Limb (tissue), 2 donors: ENCODE results near the gene KCNS1.

Experiments
- DNase-seq, 2 donors: peaks; one replicate each; pipeline ENCODE4 v3.0.0-alpha.2; 2016; ENCODE audit errors: extremely low spot score in 2 of 2

The KCNS1 gene

DNA sequence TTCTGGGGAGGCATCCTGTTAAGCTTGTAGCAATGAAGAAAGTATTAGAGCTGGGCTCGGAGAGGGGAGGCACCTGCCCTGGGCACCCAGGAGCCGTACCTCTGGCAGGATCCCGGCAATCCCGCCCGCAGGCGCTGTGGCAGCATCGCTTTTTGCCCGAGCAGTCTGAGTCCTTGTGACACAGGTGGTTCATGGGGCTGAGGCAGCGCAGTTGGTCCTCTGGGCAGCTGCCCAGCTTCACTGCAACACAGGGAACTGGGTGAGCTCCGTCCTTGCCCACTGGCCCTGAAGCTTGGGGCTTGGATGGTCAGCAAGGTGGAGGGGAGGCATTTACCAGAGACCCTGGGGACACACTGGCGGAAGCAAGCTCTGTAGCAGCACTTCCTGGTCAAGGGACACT, 9.4 kb upstream of the KCNS1 start:
- DNase-seq, result no peak

DNA sequence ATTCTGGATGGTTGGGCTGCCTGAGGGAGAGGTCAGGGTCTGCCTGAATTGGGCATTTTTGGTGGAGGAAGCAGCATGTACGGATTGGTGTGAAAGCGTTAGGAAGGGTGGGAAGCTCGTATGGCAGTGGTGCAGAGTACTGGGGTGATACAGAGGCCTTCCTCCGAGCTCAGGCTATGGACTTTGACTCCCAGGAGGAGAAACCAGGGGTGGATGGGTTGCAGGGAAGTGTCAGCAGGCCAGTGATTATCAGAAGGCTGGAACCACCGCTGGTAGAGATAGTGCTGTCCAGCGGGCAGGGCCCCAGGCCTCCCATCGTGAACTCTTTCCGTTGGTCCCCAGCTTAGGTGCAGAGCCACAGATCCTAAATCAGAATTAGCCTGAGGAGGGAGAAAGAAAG, 8.7 kb upstream of the KCNS1 start:
- no peak for DNase-seq

DNA sequence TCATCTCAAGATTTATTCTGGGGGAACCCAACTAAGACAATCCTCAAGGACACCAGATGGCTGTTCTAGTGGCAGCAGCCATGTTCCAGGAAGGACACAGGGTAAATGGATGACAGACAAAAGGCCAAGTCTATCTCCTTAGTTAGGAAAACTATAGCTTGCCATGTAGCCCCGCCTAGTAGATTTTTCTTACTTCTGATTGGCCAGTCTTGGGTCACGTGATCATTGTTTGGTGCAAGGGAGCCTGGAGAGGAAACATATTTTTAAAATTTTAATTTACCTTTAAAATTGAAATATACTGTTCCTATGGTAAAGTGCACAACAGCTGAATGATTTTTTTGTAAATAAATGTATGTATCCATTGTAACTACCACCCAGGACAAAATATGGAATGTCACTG, 4.4 kb upstream of the KCNS1 start:
- no peak for DNase-seq

DNA sequence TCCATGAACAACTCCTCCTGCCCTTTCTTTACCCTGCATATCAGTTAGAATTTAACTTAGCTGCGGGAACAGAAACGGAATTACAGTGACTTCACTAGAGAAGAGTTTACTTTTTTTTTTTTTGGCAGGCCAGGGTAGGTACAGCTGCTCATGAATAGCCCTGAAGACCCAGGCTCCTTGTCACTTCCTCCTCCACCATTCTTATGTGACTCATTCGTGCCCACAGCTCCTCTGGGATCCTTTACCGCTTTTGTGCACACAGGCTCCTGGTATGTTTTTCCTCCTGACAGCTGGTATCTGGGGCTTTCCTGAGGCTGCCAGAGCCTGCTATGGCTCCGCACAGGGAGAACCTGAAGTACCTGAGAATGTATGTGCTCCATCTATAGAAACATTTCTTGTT, 3.9 kb upstream of the KCNS1 start:
- no peak for DNase-seq

DNA sequence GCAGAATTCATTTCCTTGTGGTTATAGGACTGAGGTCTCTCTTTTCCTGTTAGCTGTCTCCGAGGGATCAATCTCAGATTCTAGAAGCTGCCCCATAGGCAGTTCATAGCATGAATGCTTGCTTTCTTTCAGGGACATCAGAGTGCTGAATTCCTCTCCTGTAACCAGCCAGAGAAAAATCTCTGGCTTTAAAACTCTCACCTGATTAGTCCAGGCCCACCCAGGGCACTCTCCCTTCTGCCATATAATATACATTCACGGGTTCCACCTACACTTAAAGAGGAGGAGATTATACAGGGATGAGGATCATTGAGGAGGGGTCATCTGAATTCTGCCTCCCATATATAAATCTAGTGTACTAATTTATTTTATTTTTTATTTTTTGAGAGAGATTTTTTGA, 2.1 kb upstream of the KCNS1 start:
- no peak for DNase-seq

DNA sequence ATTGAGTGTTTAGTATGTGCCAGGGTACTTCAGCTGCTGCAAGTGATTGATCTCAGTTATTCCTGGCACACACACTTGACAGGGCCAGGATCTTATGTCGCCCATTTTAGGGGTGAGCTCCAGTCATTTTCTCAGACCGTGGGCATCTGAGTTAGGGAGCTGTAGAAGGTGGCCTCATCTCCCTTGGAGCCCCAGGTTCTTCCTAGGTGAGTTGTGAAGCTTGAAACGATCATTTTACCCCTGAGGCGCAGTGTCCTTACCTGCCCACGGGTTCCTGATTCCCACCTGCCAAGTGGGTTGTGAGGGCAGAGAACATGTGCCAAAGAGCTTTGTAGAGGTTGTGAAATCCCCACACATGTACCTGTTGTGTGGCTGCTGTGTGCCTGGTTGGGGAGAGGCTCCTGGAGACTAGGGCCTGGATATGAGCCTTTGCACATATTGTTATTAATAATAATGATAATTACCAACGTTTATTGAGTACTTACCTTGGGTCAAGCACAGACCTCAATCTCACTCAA, 465 bp upstream of the KCNS1 start:
- DNase-seq, result no peak

DNA sequence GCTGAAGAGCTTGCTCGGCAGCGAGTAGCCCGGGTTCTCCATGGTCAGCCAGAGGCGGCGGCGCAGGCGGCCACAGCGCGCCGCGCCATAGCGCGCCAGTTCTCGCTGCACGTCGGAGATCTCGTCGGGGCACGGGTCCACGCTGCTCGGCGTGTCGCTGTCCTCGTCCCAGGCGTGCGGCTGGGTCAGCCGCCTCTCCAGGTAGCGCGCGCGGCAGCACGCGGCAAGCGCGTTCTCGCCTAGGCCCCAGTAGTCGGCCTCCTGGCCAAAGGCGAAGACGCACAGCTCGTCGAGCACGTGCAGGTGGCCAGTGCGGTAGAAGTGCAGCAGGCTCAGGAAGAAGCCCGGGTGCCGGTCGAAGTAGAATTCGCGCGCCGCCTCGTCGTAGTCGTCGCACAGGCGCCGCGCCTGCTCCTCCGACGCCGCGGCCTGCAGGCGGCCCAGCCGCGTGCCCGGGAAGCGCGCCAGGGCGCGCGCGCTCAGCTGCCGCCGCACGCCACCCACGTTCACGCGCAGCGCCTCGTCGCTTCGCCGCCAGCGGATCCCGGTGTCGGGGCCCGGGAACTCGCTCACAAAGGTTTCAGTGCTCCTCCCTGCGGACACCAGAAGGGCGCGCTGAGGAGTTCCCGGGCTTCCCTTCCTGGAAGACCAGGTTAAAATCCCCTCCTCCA, 2.7 kb downstream of the KCNS1 start:
- DNase-seq, result peak in 1 of 2 donors; percentile 68

DNA sequence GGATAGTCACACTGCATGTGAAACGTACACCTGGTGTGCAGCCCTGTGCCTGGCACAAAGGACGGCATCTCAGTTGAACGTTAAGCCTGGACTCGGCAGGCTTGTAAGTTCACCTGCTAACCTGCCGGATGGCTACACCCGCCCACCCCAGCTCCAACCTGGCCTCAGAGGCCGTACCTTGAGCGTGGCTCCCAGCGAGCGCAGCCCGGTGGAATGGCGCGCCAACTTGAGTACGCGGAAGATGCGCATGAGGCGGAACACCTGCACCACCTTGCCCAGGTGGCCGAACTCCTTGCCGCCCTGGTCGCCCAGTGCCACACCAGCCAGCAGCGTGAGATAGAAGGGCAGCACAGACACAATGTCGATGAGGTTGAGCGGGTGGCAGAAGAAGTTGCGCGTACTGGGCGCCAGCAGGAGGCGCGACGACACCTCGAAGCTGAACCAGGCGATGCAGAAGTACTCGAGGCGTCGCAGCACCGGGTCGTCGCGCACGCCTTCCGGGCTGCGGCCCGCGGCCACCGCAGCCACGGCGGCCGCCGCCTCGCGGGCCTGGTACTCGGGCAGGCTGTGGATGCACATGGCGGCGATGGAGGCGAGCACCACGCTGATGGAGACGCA, 3.3 kb downstream of the KCNS1 start:
- DNase-seq, result peak in 1 of 2 donors; percentile 57

DNA sequence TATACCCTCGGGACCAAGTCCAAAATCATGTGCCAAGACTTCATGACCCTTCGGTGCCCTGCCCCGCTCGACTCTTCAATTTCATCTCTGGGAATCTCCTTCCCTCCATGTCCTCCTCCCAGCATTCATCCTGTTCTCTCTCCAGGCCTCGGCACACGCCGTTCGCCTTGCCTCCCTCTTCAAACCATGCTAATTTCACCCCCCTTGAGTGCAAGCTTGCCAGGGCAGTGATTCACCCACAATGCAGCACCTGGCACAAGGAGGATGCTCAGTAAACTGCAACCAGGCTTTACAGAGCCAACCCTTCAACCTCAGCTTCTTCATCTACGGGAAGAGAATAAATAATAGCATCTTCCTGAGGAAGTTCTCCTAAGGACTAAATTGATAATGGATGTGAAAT, 4.1 kb downstream of the KCNS1 start:
- no peak for DNase-seq

DNA sequence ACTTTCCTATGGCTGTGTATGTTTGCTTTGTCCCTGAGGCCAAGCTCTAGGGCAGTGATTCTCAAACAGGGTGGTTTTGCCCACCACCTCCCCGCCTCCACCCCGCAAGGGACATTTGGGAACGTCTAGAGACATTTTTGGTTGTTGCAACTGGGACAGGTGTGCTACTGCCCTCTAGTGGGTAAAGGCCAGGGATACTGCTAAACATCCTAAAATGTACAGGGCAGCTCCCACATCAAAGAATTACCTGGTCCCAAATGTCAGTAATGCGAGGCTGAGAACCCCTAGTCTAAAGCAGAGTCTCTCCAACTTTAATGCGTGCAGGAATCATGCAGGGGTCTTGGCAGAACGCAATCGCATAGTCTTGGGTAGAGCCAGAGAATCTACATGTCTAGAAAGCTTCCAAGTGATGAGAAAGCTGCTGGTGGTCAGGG, 5.1 kb downstream of the KCNS1 start:
- peak; percentile 55 to 75 for DNase-seq

DNA sequence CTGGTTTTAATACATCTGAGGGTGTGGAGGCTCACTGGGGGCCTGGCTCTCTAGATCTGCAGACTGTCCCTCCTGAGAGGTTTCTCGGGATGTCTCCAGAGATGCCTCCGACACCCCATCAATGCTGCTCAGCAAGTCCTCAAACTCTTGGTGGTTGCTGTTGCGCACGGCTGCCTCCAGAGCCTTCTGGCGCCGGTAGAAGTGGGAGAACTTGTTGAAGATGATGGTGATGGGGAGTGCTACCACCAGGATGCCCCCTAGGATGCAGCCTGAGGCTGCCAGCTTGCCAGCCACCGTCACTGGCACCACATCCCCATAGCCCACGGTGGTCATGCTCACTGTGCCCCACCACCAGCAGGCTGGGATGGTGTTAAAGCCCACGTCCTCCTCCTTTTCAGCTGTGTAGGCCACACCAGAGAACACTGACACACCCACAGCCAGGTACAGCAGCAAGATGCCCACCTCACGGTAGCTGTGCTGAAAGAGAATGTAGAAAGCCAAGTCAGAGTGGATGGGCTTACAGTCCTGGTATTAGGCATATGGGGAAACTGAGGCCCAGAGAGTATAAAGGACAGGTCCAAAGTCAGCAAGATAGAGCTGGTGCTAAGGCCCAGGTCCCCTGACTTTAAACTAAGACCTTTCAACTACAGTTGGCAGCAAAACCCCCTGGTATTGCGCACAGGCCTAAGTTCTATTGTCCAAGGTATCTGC, 5.9 kb downstream of the KCNS1 start:
- DNase-seq, result no peak

DNA sequence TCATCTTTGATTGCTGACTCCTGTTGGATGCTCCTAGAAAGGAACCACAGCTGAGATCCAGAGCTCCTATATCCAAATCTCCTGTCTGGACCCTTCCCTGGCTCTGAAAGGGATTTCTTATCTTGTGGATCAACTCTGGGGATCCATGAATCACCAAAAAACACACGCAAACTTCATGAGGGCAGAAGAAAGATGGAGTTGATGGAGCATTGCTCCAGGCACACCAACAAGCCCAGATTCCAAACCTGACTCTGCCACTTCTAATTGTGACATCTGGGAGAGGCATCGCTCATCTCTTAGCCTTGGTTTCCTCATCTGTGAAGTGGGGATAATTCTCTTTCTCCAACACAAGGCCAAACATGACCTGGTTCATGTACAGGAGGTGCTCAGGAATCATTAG, 6.7 kb downstream of the KCNS1 start:
- no peak for DNase-seq

DNA sequence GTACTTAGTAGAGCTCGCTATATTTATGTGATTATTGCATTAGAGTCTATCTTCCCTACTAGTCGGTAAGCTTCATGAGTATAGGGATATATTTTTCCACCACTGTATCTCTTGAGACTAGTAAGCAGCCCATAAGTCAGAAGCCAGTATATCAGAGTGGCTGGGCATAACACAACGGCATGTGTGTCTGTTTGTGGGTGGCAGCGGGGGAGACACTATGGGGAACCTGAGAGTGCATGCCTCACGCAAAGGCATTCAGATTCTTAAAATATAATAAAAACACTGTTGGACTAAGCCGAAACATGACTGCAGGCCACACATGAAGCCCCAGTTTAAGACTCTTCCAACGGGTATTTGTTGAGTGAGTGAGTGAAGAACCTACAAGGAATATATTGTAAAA, 8.0 kb downstream of the KCNS1 start:
- no peak for DNase-seq

DNA sequence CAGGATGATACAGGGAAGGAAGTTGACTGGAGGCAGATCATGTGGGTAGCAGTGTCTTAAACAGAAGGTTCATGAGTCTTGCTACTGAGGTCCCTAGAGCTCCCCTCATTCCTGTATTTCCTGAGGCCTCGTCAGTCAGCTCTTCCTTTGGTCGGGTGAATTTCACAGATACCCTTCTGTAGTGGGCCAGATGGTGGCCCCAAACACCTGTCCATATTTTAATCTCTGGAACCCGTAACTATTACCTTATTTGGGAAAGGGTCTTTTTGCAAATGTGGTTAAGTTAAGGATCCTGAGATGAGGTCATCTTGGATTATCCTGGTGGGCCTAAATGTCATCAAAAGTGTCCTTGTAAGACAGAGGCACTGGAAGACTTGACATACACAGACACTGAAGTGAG, 9.6 kb downstream of the KCNS1 start:
- no peak for DNase-seq

DNA sequence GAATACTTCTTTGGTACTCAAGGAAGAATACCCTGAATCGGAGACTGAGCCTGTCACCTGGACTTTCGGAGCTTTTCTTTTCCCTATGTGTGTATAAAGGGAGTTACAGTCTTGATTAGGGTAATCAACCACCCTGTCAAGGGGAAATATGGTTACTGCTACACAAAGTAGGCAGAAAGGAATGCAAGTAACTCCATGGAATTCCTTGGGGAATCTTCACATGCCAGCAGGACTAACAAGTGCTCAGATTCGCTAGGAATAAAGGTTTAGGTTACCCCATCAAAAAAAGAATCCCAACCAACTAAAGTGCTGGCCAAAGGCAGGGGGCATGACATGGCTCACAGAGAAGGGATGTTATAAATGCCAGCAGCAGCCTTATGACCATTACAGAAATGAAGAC, 10.4 kb downstream of the KCNS1 start:
- no peak for DNase-seq

DNA sequence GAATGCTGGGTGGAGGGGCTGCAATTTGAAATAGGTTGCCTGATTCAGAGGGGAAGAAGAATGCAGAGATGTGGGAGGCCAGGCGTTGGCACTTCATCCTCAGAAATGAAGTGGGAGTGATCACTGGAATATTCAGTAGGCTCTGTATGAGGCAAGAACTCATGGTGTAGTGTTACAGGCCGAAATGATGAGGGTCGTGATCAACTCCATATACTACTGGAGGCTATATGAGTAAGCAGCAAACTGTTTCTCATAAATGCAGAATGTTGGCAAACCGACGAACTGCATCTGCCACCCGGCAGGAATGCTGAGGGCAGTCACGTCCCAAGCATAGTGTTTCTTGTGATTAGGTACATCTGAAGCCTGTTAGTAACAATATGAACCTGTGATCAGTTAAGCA, 12.7 kb downstream of the KCNS1 start:
- peak in 1 of 2 donors; percentile 32 for DNase-seq

DNA sequence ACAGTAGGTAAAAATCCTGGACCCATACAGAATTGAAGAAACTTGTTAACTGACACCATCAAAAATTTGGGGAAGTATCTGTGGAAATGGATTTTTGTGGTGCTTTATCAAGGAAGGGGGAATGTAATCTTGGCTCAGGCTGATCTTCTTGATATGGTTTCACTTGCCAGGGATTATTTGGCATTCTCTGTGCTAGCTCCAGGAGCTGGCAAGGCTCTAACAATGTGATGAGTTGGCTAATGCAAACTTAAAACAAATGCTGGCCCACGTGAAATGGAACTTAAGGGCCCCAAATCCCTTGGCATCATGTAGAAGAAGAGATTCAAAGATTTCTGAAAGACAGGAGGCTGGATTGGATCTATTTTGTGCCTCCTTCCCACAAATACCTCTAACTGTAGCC, 13.1 kb downstream of the KCNS1 start:
- no peak for DNase-seq

DNA sequence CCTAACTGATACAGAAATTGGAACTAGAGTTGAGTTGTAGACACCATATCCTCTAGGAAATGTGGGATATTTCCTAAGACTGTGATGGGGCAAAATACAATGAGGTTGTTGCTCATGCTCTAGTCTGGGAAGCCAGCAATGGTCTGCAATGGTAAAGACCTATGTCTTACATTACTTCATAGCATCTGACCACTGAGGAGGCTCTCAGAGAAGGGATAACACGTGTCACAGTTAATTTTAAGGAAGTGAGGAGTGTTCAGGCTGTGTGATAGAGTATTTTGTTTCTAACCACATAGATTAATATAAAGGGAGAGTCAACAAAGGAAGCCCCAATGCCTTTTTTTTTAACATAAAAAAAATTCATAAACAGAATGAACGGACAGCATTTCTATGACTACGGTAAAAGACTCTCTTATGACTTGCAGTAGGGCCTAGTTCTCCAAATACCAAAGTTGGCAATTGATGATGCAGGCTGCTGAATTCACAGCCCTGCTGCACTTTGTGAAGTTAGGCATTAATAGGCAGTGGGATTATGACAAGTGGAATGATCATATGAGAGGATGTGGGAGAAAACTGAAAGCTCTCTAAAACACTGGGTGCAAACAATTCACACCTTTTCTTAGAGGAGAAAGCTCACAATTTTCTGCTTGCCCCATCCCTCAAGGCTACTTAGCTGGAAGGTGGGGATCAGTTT, 13.7 kb downstream of the KCNS1 start:
- DNase-seq, result no peak

DNA sequence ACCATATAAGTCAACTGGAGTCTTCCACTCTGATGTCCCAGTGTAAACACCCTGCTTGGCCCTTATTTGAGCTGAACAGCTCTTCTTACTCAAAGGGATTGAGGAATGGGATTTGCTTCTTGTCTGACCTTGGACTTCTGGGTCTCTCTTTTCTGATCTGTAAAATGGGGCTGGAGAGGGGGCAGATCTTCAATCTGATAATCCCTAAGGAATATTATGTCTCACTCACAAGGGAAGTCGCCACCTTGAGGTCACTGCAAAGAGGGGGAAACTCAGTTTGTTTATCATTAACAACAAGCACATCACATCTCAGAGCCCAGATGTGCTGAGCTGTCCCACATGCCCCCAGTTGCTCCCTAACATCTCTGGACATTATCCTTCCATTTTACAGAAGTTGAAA, 15.1 kb downstream of the KCNS1 start:
- no peak for DNase-seq

DNA sequence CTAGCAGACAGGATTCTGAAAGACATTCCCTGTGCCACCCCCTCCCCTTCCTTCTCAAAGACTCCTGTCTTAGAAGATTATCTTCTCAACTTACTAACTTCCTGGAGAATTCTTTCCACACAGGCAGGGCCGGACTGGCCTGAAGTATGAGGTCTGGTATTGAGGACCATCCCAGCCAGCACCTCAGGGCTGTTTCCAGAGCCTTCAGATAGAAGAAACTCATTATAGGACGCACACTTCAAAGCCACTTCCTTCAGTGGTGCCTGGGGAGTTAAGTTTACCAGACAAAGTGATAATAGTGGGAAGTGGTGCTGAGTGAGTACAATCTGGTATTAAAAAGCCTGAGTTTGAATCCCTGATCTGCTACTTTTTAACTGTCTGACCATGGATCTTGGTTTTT, 15.6 kb downstream of the KCNS1 start:
- DNase-seq, result no peak

DNA sequence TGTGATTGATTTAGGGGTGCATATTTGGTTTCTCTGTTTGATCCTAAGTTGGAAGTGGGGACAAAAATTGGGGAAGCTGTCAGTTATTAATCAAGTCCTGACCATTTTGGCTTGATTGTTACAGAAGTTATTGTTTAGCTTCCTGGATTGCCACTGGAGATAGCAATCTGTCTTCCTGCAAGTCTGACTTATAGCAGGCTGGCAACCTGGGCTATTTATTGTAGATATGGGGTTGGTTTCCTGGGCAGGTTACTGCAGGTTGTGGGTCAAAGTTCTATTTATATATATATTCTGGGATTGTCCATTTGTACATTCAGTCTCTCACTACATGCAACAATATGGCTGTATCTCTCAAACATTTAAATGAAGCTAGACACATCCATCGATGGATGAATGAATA, 17.8 kb downstream of the KCNS1 start:
- DNase-seq, result no peak

DNA sequence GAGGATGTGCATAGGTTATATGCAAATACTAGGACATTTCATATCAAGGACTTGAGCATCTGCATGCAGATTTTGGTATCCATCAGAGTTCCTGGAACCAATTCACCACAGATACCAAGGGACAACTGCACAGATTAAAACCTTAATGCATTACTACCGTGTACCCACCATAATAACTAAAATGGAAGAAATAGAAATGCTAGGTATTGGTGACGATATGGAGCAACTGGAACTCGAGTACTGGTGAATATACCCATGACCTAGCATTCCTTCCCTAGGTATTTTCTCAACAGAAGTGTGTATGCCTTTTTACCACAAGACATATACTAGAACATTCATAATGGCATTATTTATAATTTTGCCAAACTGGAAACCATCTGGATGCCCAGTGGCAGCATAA, 18.5 kb downstream of the KCNS1 start:
- DNase-seq, result no peak
